K562 (cell line): Measurements from ENCODE around the gene VWA3B. TPM values are rescaled to one million over a fixed set of nuclear protein-coding genes. Genes with fewer than 3 reads are reported as not detected.

ENCODE experiments used
- ATAC-seq: fragments of 200-7000 bp; cut with Tn5 transposase; 3 replicates; pipeline ENCODE4 v1.9.1; 2020; ENCODE audit warnings: moderate library complexity
- BruUV-seq: library from RNA; stranded (reverse); fragments of 400-500 nt; replicated peaks from 2 replicates; lab custom pipeline; 2021; lab: Mats Ljungman, UMichigan
- CTCF ChIA-PET: fragments of 300-600 bp; formaldehyde crosslinking; extraction: SDS; loops from one replicate; lab custom pipeline; 2021; ENCODE audit warnings: low intra/inter-chr PET ratio; lab: Yijun Ruan, JAX
- POLR2A ChIA-PET: fragments of 300-600, 350-650 bp; sonication (Branson Sonifier 250); formaldehyde crosslinking; extraction: SDS; loops from one replicate; lab custom pipeline; 2021; ENCODE audit warnings: antibody characterized with exemption, inconsistent platforms; lab: Yijun Ruan, JAX
- DNase-seq, 4 experiments: peaks; one replicate each; pipeline versions ENCODE4 v3.0.0 to v3.0.0-alpha.2; 2011 to 2018; ENCODE audit warnings: low spot score in 3 of 4, mixed read lengths in 3 of 4; ENCODE audit errors: extremely low read depth in 1 of 4
- FAIRE-seq: peaks from 2 replicates; lab custom pipeline; 2011; peaks lifted over from hg19 to GRCh38; lab: Jason Lieb, UNC
- H2AFZ ChIP-seq: 2 replicates; pipeline ENCODE4 v1.6.0; 2011; ENCODE audit warnings: low read depth, low read length, control low read depth, inconsistent platforms
- H3K27ac ChIP-seq: fragments of 200-600 bp; 3 replicates; pipeline ENCODE4 v1.8.0; 2011; ENCODE audit warnings: low read depth, mild to moderate bottlenecking, control low read depth, inconsistent platforms, low read length, moderate library complexity, mixed read lengths; ENCODE audit errors: extremely low read depth
- H3K27me3 ChIP-seq, 2 experiments: fragments of 300-600 bp in 1 of 2; 2 replicates in 1 of 2; 3 replicates in 1 of 2; pipeline versions ENCODE4 v1.6.0 to v1.8.0; 2011; ENCODE audit warnings: inconsistent platforms in 2 of 2, low read length in 2 of 2, mild to moderate bottlenecking in 1 of 2, mixed read lengths in 1 of 2, moderate library complexity in 1 of 2; ENCODE audit not compliant: control insufficient read depth in 2 of 2, insufficient read depth in 2 of 2
- H3K36me3 ChIP-seq: fragments of 300-600 bp; 3 replicates; pipeline ENCODE4 v1.8.0; 2011; ENCODE audit warnings: mild to moderate bottlenecking, low read length, inconsistent platforms; ENCODE audit not compliant: control insufficient read depth, insufficient read depth
- H3K4me1 ChIP-seq, 2 experiments: fragments of 200-600 bp in 1 of 2; replicated peaks in 1 of 2; 2 replicates in 1 of 2; 3 replicates in 1 of 2; pipeline versions ENCODE4 v1.5.1 to v1.8.0; 2011; ENCODE audit warnings: inconsistent platforms in 2 of 2, low read length in 2 of 2, mild to moderate bottlenecking in 1 of 2, mixed read lengths in 1 of 2, moderate library complexity in 1 of 2; ENCODE audit not compliant: control insufficient read depth in 2 of 2, insufficient read depth in 2 of 2
- H3K4me2 ChIP-seq: 2 replicates; pipeline ENCODE4 v1.6.1; 2011; ENCODE audit warnings: low read length, control low read depth, inconsistent platforms, mixed read lengths; ENCODE audit not compliant: insufficient read depth
- H3K4me3 ChIP-seq: fragments of 200-600 bp; sonication (generic), shearing (Covaris generic); 2 replicates; pipeline ENCODE4 v1.5.1; 2016; ENCODE audit warnings: control low read depth, inconsistent platforms
- H3K79me2 ChIP-seq: fragments of 200-600 bp; 3 replicates; pipeline ENCODE4 v1.8.0; 2011; ENCODE audit warnings: low read length, inconsistent platforms; ENCODE audit not compliant: control insufficient read depth, insufficient read depth
- H3K9ac ChIP-seq, 2 experiments: 2 replicates each; pipeline versions ENCODE4 v1.6.0 to v1.6.1; 2011; ENCODE audit warnings: low read depth in 2 of 2, low read length in 2 of 2, control low read depth in 1 of 2, inconsistent platforms in 1 of 2, mild to moderate bottlenecking in 1 of 2, mixed read lengths in 1 of 2; ENCODE audit not compliant: insufficient read depth in 1 of 2
- H3K9me1 ChIP-seq: one replicate; pipeline ENCODE4 v1.6.0; 2011; ENCODE audit warnings: inconsistent platforms, mild to moderate bottlenecking, low read length, moderate library complexity; ENCODE audit not compliant: control insufficient read depth, insufficient read depth
- H3K9me3 ChIP-seq: replicated peaks from 2 replicates; pipeline ENCODE4 v1.5.1; 2011; ENCODE audit warnings: low read depth, low read length, inconsistent platforms; ENCODE audit not compliant: control insufficient read depth, insufficient read depth
- H4K20me1 ChIP-seq: replicated peaks from 2 replicates; pipeline ENCODE4 v1.6.1; 2011; ENCODE audit warnings: low read length, inconsistent platforms, mixed read lengths; ENCODE audit not compliant: control insufficient read depth, insufficient read depth
- ARID4B ChIP-seq: sonication (generic); formaldehyde crosslinking; IDR thresholded peaks from 2 replicates; pipeline ENCODE4 v1.8.0; 2022; ENCODE audit warnings: mild to moderate bottlenecking, missing genetic modification reagents
- C11orf30 ChIP-seq: fragments of 450-650 bp; IDR thresholded peaks from 2 replicates; pipeline ENCODE4 v1.6.1; 2016; ENCODE audit warnings: low read depth, mild to moderate bottlenecking
- CEBPG ChIP-seq, 3 experiments: fragments of 200-800 bp in 1 of 3; sonication (Bioruptor generic) in 1 of 3; sonication (generic) in 1 of 3; formaldehyde crosslinking in 1 of 3; IDR thresholded peaks in 2 of 3; conservative IDR thresholded peaks in 1 of 3; 2 replicates each; pipeline versions ENCODE4 v1.6.1 to v1.8.0; 2016 to 2022; ENCODE audit warnings: missing compliant biosample characterization in 2 of 3, missing genetic modification characterization in 2 of 3, mild to moderate bottlenecking in 1 of 3, missing genetic modification reagents in 1 of 3
- CXXC5 ChIP-seq: fragments of 250-450 bp; sonication (Bioruptor Pico); IDR thresholded peaks from 2 replicates; pipeline ENCODE4 v1.8.0; 2022; ENCODE audit warnings: inconsistent platforms, mild to moderate bottlenecking, moderate library complexity
- NR2C2 ChIP-seq, 2 experiments: fragments of 200-800 bp in 1 of 2; sonication (Bioruptor generic) in 1 of 2; sonication (generic) in 1 of 2; formaldehyde crosslinking in 1 of 2; IDR thresholded peaks; 2 replicates each; pipeline versions ENCODE4 v1.6.1 to v1.8.0; 2016 to 2022; ENCODE audit warnings: mild to moderate bottlenecking in 1 of 2, missing compliant biosample characterization in 1 of 2, missing genetic modification characterization in 1 of 2, missing genetic modification reagents in 1 of 2
- ZNF175 ChIP-seq: fragments of 200-800 bp; sonication (Bioruptor generic); IDR thresholded peaks from 2 replicates; pipeline ENCODE4 v1.6.1; 2016; ENCODE audit warnings: low read depth, mild to moderate bottlenecking, missing genetic modification characterization, missing compliant biosample characterization
- whole genome bisulfite sequencing: fragments of 100-300 bp; shearing (Covaris generic); methylation state at CpG from one replicate; pipeline ENCODE4 v1.1.6; 2016; ENCODE audit warnings: low coverage, mixed read lengths; ENCODE audit not compliant: insufficient coverage; ENCODE audit errors: missing lambda C conversion rate; 5-methylcytosine and 5-hydroxymethylcytosine counted together
- in situ Hi-C: fragments of 300-500 bp; cut with MboI; formaldehyde crosslinking; loops from 4 replicates; pipeline ENCODE4 v1.15.0; 2018; ENCODE audit warnings: inconsistent platforms, mixed read lengths
- intact Hi-C: fragments of 100-400 bp; cut with micrococcal nuclease; formaldehyde crosslinking; loops from 2 replicates; pipeline ENCODE4 v1.14.2; 2022
- polyA plus RNA-seq, 8 experiments: library from polyadenylated mRNA; depleted of rRNA in 4 of 8; stranded (reverse) in 5 of 8; unstranded in 3 of 8; fragments of >200 nt; fragmentation: Nextera tagmentation in 2 of 8; fragmentation: Illumina TruSeq in 1 of 8; extraction: Ambion mirVana in 2 of 8; extraction: Trizol in 1 of 8; gene quantifications; 2 replicates each; pipeline versions ENCODE4 v1.2.1 to v1.2.3, GENCODE V29; 2011 to 2014; ENCODE audit warnings: inconsistent platforms in 1 of 8, missing spikeins in 1 of 8
- total RNA-seq, 7 experiments: library from RNA; depleted of rRNA in 6 of 7; stranded (reverse); fragments of >200 nt in 6 of 7; fragmentation: Illumina TruSeq in 2 of 7; extraction: Trizol in 2 of 7; gene quantifications; 2 replicates each; pipeline versions ENCODE4 v1.2.1 to v1.2.3, GENCODE V29; 2011 to 2021; ENCODE audit warnings: low replicate concordance in 1 of 7
- TF ChIP-seq, protein P1 (sequence below): fragments of 450-650 bp; IDR thresholded peaks from 2 replicates; pipeline ENCODE4 v1.6.1; 2016; ENCODE audit warnings: low read depth

The VWA3B gene
- total and polyA plus RNA-seq, 9 of the 15 experiments (the other 6 are each of a cell fraction or from before 2014, with no cell fraction given): not detected

DNA sequence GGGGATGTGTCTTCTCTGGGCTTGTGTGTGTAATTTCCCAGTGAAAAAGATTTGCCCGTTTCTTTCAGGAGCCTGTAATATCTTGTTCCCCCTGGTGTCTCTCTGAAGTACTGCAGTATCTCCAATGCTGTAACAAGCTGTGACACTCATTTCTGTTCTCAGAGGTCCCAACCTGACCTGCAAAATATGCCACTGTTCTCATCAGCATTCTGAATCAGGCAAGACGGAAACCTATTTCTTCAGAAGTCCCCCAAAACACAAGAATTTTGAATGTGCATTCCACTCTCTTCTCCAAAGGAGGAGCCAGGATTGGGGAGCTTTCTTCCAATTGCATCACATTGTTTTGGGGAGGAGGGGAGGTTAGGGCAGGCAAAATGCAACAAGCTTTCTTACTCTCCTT lies 182.3 kb downstream of the VWA3B start (continued):
- TF ChIP-seq CEBPG (CRISPR knock-in tag; IDR thresholded peaks at IDR 0.05) (peak; percentile 79), CEBPG (tag; conservative IDR thresholded peaks at IDR 0.05 in 1 of 2, IDR thresholded peaks at IDR 0.05 in 1 of 2) (peak in 1 of 2 experiments; percentile 89; a peak in 2 of 4 replicates), NR2C2 (CRISPR knock-in tag; IDR thresholded peaks at IDR 0.05) (no peak), NR2C2 (tag; IDR thresholded peaks at IDR 0.05) (no peak), ZNF175 (CRISPR knock-in tag) (peak; percentile 50; the same call in 1 of the 2 replicates)
- TF ChIP-seq, all 486 proteins: peak for 7

- Histone ChIP-seq H3K4me2 (no peak overlapping the region), H2AFZ (no peak overlapping the region), H3K36me3 (no peaks in the 10 kb centered on the region), H3K4me3 (no peak overlapping the region), H3K27me3 (0 out of 5 replicates have a peak, but pooled peaks cover 0 to 4% of the 10 kb centered on the region in 2 experiments), H4K20me1 (no peaks in the 10 kb centered on the region), H3K4me1 (no peaks in the 10 kb centered on the region), H3K27ac (no peak overlapping the region), H3K9me1 (no peaks in the 10 kb centered on the region), H3K9ac (no peak overlapping the region), H3K9me3 (no peaks in the 10 kb centered on the region), H3K79me2 (no peaks in the 10 kb centered on the region)
- no peak for DNase-seq
- ChIA-PET CTCF (no interaction called here), POLR2A (no interaction called here)
- no peak for FAIRE-seq
- in situ Hi-C loops: no loop called here
- intact Hi-C loops: no loop called here
- no TSS peak for BruUV-seq
- no peak for ATAC-seq
- 0% methylated on average over 2 of the region's 2 CpGs for WGBS
- TF ChIP-seq, protein P1, sequence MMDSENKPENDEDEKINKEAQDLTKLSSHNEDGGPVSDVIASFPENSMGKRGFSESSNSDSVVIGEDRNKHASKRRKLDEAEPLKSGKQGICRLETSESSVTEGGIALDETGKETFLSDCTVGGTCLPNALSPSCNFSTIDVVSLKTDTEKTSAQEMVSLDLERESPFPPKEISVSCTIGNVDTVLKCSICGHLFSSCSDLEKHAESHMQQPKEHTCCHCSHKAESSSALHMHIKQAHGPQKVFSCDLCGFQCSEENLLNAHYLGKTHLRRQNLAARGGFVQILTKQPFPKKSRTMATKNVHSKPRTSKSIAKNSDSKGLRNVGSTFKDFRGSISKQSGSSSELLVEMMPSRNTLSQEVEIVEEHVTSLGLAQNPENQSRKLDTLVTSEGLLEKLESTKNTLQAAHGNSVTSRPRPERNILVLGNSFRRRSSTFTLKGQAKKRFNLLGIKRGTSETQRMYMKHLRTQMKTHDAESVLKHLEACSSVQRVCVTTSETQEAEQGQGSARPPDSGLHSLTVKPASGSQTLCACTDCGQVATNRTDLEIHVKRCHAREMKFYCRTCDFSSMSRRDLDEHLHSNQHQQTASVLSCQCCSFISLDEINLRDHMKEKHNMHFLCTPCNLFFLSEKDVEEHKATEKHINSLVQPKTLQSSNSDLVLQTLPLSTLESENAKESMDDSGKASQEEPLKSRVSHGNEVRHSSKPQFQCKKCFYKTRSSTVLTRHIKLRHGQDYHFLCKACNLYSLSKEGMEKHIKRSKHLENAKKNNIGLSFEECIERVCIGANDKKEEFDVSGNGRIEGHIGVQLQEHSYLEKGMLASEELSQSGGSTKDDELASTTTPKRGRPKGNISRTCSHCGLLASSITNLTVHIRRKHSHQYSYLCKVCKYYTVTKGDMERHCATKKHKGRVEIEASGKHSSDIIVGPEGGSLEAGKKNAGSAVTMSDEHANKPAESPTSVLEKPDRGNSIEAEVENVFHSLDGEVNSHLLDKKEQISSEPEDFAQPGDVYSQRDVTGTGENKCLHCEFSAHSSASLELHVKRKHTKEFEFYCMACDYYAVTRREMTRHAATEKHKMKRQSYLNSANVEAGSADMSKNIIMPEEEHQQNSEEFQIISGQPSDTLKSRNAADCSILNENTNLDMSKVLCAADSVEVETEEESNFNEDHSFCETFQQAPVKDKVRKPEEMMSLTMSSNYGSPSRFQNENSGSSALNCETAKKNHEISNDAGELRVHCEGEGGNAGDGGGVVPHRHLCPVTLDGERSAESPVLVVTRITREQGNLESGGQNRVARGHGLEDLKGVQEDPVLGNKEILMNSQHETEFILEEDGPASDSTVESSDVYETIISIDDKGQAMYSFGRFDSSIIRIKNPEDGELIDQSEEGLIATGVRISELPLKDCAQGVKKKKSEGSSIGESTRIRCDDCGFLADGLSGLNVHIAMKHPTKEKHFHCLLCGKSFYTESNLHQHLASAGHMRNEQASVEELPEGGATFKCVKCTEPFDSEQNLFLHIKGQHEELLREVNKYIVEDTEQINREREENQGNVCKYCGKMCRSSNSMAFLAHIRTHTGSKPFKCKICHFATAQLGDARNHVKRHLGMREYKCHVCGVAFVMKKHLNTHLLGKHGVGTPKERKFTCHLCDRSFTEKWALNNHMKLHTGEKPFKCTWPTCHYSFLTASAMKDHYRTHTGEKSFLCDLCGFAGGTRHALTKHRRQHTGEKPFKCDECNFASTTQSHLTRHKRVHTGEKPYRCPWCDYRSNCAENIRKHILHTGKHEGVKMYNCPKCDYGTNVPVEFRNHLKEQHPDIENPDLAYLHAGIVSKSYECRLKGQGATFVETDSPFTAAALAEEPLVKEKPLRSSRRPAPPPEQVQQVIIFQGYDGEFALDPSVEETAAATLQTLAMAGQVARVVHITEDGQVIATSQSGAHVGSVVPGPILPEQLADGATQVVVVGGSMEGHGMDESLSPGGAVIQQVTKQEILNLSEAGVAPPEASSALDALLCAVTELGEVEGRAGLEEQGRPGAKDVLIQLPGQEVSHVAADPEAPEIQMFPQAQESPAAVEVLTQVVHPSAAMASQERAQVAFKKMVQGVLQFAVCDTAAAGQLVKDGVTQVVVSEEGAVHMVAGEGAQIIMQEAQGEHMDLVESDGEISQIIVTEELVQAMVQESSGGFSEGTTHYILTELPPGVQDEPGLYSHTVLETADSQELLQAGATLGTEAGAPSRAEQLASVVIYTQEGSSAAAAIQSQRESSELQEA: no peak
- TF ChIP-seq CXXC5 (CRISPR knock-in tag) (no peak), C11orf30 (no peak), ARID4B (CRISPR knock-in tag) (no peak)
These were observed 182.9 kb downstream of the VWA3B start for GRCh38 chr2:98269830-98270229.
